A673 (cell line): ENCODE data around the gene COL13A1. TPM values are rescaled to one million over a fixed set of nuclear protein-coding genes. Genes with fewer than 3 reads are reported as not detected.

Experiments used
- BruUV-seq: library from RNA; stranded (reverse); fragments of 400-500 nt; replicated peaks from 2 replicates; lab custom pipeline; 2021; lab: Mats Ljungman, UMichigan
- CTCF ChIA-PET: fragments of 300-600 bp; sonication (Branson Sonifier 250); formaldehyde crosslinking; loops from one replicate; lab custom pipeline; 2022; ENCODE audit warnings: antibody characterized with exemption; lab: Charles Lee
- POLR2A ChIA-PET: fragments of 300-600 bp; sonication (Branson Sonifier 250); formaldehyde crosslinking; loops from one replicate; lab custom pipeline; 2022; ENCODE audit warnings: antibody characterized with exemption; ENCODE audit not compliant: low non-redundant PET; lab: Charles Lee
- DNase-seq: peaks from one replicate; pipeline ENCODE4 v3.0.0-alpha.2; 2015; ENCODE audit warnings: low spot score
- H3K27ac ChIP-seq: fragments of 200-600 bp; sonication (generic); 2 replicates; pipeline ENCODE4 v1.5.1; 2016; ENCODE audit warnings: mixed run types, low read depth, mild to moderate bottlenecking, mixed read lengths, antibody characterized with exemption, low read length; ENCODE audit not compliant: poor library complexity, severe bottlenecking
- H3K27me3 ChIP-seq: fragments of 200-600 bp; sonication (generic); replicated peaks from 2 replicates; pipeline ENCODE4 v1.6.1; 2017; ENCODE audit warnings: mixed run types, low read depth, mild to moderate bottlenecking, mixed read lengths, antibody characterized with exemption, low read length; ENCODE audit not compliant: insufficient read depth, poor library complexity
- H3K36me3 ChIP-seq: fragments of 200-600 bp; sonication (generic); 2 replicates; pipeline ENCODE4 v1.6.1; 2016; ENCODE audit warnings: mixed run types, mild to moderate bottlenecking, mixed read lengths, antibody characterized with exemption, low read length; ENCODE audit not compliant: insufficient read depth, poor library complexity, severe bottlenecking
- H3K4me1 ChIP-seq: fragments of 200-600 bp; sonication (generic); 2 replicates; pipeline ENCODE4 v1.6.1; 2017; ENCODE audit warnings: mixed run types, mild to moderate bottlenecking, mixed read lengths, antibody characterized with exemption, low read length; ENCODE audit not compliant: insufficient read depth, poor library complexity, severe bottlenecking
- H3K4me3 ChIP-seq: fragments of 200-600 bp; sonication (generic); 2 replicates; pipeline ENCODE4 v1.5.1; 2016; ENCODE audit warnings: low read depth, mixed run types, mild to moderate bottlenecking, mixed read lengths, low read length; ENCODE audit not compliant: poor library complexity, severe bottlenecking
- H3K9me3 ChIP-seq: fragments of 200-600 bp; sonication (generic); 2 replicates; pipeline ENCODE4 v1.6.1; 2016; ENCODE audit warnings: mixed run types, low read depth, mild to moderate bottlenecking, mixed read lengths, antibody characterized with exemption, low read length; ENCODE audit not compliant: poor library complexity, severe bottlenecking
- EZH2 ChIP-seq: fragments of 200-600 bp; sonication (generic); IDR thresholded peaks from 2 replicates; pipeline ENCODE4 v1.6.1; 2017; ENCODE audit warnings: borderline replicate concordance, low read depth, mild to moderate bottlenecking, mixed read lengths, antibody characterized with exemption, low read length; ENCODE audit not compliant: poor library complexity, severe bottlenecking
- intact Hi-C: fragments of 100-400 bp; cut with micrococcal nuclease; formaldehyde crosslinking; loops from one replicate; pipeline ENCODE4 v1.10.0; 2022; ENCODE audit not compliant: unreplicated experiment
- total RNA-seq: library from RNA; stranded (reverse); gene quantifications from 2 replicates; pipeline ENCODE4 v1.2.3, GENCODE V29; 2021
- TF ChIP-seq, protein P1 (sequence below): fragments of 300-800, 200-600 bp; sonication (generic); conservative IDR thresholded peaks from 2 replicates; pipeline ENCODE4 v1.5.1; 2017; ENCODE audit warnings: low read depth, mild to moderate bottlenecking, antibody characterized with exemption, low read length, moderate library complexity, mixed read lengths

Gene COL13A1
- total RNA-seq, 1 experiment from 2014 or later = 2.0 TPM

DNA sequence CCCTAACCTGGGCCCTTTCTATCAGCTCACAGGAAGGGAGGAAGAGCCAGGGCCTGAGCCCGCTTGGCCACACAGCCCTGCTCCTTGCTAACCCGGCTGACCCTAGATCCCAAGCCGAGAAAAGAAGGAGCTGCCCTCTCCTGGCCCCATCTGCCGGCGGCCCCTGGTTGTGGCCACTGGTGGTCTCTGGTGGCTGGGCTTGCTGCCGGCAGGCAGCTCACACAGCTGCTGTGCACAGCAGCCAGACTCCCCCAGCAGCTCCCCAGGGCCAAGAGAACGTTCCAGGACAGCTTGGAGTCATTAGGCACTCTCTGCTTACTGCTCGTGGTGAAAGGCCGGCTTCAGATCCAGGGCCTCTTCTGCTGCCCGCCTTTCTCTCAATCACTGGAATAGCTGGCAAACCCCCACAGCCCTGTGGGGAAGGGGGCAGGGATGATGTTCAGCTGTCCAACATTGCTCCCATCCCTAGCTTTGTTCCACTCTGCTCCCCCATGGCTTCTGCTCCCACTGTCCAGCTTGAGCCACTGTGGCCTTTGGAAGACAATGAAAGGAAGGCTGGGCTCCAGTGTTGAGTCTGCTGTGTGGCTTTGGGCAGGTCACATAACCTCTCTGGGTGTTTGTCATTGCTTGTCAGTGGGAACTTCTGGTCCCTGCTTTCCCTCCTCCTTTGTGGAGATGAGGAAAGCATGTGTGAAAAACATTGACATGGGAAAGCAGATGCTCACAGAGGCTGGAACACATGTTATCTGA, 35.4 kb upstream of the COL13A1 start:
- DNase-seq = no peak
- CTCF ChIA-PET = no interaction called here
- Histone ChIP-seq H3K4me1 (no peaks in the 10 kb centered on the region), H3K27ac (no peak overlapping the region), H3K27me3 (no peaks in the 10 kb centered on the region), H3K9me3 (no peaks in the 10 kb centered on the region), H3K4me3 (no peak overlapping the region), H3K36me3 (no peaks in the 10 kb centered on the region)
- POLR2A ChIA-PET = no interaction called here
- intact Hi-C loops = no loop called here
- no TSS peak for BruUV-seq
- TF ChIP-seq EZH2 = no peak
- TF ChIP-seq, protein P1, sequence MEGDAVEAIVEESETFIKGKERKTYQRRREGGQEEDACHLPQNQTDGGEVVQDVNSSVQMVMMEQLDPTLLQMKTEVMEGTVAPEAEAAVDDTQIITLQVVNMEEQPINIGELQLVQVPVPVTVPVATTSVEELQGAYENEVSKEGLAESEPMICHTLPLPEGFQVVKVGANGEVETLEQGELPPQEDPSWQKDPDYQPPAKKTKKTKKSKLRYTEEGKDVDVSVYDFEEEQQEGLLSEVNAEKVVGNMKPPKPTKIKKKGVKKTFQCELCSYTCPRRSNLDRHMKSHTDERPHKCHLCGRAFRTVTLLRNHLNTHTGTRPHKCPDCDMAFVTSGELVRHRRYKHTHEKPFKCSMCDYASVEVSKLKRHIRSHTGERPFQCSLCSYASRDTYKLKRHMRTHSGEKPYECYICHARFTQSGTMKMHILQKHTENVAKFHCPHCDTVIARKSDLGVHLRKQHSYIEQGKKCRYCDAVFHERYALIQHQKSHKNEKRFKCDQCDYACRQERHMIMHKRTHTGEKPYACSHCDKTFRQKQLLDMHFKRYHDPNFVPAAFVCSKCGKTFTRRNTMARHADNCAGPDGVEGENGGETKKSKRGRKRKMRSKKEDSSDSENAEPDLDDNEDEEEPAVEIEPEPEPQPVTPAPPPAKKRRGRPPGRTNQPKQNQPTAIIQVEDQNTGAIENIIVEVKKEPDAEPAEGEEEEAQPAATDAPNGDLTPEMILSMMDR = no peak

DNA sequence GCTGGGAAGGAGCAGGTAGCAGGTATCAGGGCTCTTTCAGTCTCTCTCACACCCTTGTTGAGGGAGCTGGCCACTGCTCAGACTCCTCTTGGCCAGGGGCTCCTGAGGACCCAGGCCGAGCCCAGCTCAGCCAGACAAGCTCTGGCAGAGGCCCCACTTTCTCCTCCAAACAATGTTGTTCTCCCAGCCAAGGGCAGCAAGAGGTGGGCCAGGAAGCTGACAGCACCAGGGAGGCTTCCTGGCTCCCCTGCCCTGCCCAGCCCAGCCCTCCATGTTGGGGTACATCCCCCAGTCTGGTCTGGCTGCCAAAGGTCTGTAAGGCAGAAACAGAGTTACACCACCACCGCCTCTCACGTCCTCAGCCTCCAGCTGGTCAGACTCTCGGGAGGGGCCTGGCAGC, 33.9 kb upstream of the COL13A1 start:
- intact Hi-C loops = no loop called here
- H3K27ac ChIP-seq = no peak overlapping the region
- no peaks in the 10 kb centered on the region for H3K27me3 ChIP-seq
- TF ChIP-seq, protein P1 = no peak
- TF ChIP-seq EZH2 = no peak
- POLR2A ChIA-PET = no interaction called here
- H3K4me3 ChIP-seq = no peak overlapping the region
- CTCF ChIA-PET = no interaction called here
- no peaks in the 10 kb centered on the region for H3K4me1 ChIP-seq
- no TSS peak for BruUV-seq
- no peaks in the 10 kb centered on the region for H3K9me3 ChIP-seq
- DNase-seq = no peak
- no peaks in the 10 kb centered on the region for H3K36me3 ChIP-seq

DNA sequence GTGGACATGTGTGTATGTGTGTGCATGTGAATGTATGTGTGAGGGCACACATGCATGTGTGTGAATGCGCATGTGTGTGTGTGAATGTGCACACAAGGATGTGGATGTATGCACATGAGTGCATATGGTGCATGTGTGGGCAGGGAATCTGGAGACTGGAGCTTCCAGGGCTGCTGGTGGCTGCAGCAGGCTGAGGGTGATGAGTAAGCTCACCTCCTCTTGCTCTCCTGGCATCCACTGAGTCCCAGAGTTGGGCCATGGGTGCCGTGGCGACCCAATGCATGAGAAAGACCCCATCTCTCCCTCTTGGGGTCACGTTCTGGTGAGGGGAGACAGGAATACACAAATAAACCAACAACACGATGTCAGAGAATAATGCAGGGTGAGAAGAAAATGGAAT, 33.3 kb upstream of the COL13A1 start:
- Histone ChIP-seq H3K27me3 (no peaks in the 10 kb centered on the region), H3K4me3 (no peak overlapping the region), H3K9me3 (no peaks in the 10 kb centered on the region), H3K4me1 (no peaks in the 10 kb centered on the region), H3K36me3 (no peaks in the 10 kb centered on the region), H3K27ac (no peak overlapping the region)
- ChIA-PET CTCF (no interaction called here), POLR2A (no interaction called here)
- DNase-seq = no peak
- TF ChIP-seq, protein P1 = no peak
- TF ChIP-seq EZH2 = no peak
- intact Hi-C loops = no loop called here
- BruUV-seq = no TSS peak
